ENCODE data around the gene BTBD9. TPM values are rescaled to one million over a fixed set of nuclear protein-coding genes. Genes with fewer than 3 reads are reported as not detected.

BTBD9 gene
- polyA plus RNA-seq, 1 experiment: 5.4 TPM

GRCh38 chr6:38326837-38327236 is 312.9 kb downstream of the BTBD9 start:
- H3K36me3 ChIP-seq (ENCODE audit: control insufficient read depth, insufficient read depth, low read length): no peaks in the 10 kb centered on the region
- no peaks in the 10 kb centered on the region for H3K27me3 ChIP-seq (ENCODE audit: control insufficient read depth, insufficient read depth, low read length)
- ChIA-PET POLR2A (no interaction called here), CTCF (no interaction called here)
- no peak for TF ChIP-seq CTCF (IDR thresholded peaks at IDR 0.05; ENCODE audit: insufficient read depth, low read depth, low read length)
- DNase-seq (ENCODE audit: low read depth): no peak
- H3K4me3 ChIP-seq (ENCODE audit: low read depth, low read length): no peak overlapping the region

DNA sequence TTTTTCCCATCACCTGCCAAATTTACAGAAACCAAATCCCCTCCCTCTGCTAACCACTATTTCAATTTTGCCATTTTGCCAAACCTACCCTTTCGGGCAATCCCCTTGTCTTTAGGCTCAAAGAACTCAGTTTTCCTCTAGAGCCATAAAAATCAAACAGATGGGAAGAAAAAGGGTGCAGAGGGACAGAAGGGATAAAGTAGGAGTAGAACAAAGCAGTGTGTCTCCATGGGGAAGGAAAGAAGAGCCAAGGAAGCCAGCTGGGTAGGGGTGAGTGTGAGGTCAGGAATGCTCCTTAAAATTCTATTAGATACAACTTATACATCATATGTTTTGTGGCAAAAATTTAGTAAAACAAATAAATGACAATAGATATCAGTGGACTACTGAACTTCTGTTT is 316.5 kb downstream of the BTBD9 start:
- TF ChIP-seq CTCF (IDR thresholded peaks at IDR 0.05; ENCODE audit: insufficient read depth, low read depth, low read length): no peak
- no peak for DNase-seq (ENCODE audit: low read depth)
- ChIA-PET POLR2A (no interaction called here), CTCF (no interaction called here)
- no peaks in the 10 kb centered on the region for H3K27me3 ChIP-seq (ENCODE audit: control insufficient read depth, insufficient read depth, low read length)
- no peak overlapping the region for H3K4me3 ChIP-seq (ENCODE audit: low read depth, low read length)
- H3K36me3 ChIP-seq (ENCODE audit: control insufficient read depth, insufficient read depth, low read length): no peaks in the 10 kb centered on the region

- CTCF ChIA-PET: no interaction called here
- TF ChIP-seq CTCF (IDR thresholded peaks at IDR 0.05; ENCODE audit: insufficient read depth, low read depth, low read length): no peak
- DNase-seq (ENCODE audit: low read depth): no peak
- Histone ChIP-seq H3K4me3 (ENCODE audit: low read depth, low read length) (no peak overlapping the region), H3K36me3 (ENCODE audit: control insufficient read depth, insufficient read depth, low read length) (no peaks in the 10 kb centered on the region), H3K27me3 (ENCODE audit: control insufficient read depth, insufficient read depth, low read length) (no peaks in the 10 kb centered on the region)
- POLR2A ChIA-PET: no interaction called here
These were observed 317.6 kb downstream of the BTBD9 start for GRCh38 chr6:38322138-38322537.

DNA sequence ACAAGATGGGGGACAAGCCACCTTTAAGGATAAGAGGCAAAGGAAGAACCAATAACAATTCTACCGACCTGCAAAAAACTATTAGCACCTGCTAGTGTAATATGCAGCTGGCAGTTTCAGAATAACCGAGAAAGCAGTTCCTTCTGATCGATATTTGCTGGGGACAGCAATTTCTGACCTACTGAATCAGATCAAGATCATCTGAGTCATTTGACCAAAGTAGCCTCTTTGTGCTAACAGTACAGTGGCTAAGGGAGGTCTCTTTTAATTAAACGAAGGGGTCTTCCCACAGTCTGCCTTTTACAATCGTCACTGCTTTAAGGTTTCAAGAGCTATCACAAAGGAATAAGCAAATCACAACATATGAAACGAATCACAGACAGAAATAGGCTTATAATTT is 318.9 kb downstream of the BTBD9 start:
- no peak overlapping the region for H3K4me3 ChIP-seq (ENCODE audit: low read depth, low read length)
- TF ChIP-seq CTCF (IDR thresholded peaks at IDR 0.05; ENCODE audit: insufficient read depth, low read depth, low read length): no peak
- no peaks in the 10 kb centered on the region for H3K27me3 ChIP-seq (ENCODE audit: control insufficient read depth, insufficient read depth, low read length)
- ChIA-PET CTCF (interaction anchor here (1.3 kb wide), 1 partner anchor 9 kb away, joined by 3 read pairs; no protein-coding TSS in a partner anchor), POLR2A (no interaction called here)
- H3K36me3 ChIP-seq (ENCODE audit: control insufficient read depth, insufficient read depth, low read length): no peaks in the 10 kb centered on the region
- DNase-seq (ENCODE audit: low read depth): no peak

GRCh38 chr6:38320358-38320757 is 319.4 kb downstream of the BTBD9 start:
- Histone ChIP-seq H3K36me3 (ENCODE audit: control insufficient read depth, insufficient read depth, low read length) (no peaks in the 10 kb centered on the region), H3K27me3 (ENCODE audit: control insufficient read depth, insufficient read depth, low read length) (no peaks in the 10 kb centered on the region), H3K4me3 (ENCODE audit: low read depth, low read length) (no peak overlapping the region)
- ChIA-PET CTCF (interaction anchor here (1.3 kb wide), 1 partner anchor 9 kb away, joined by 3 read pairs; no protein-coding TSS in a partner anchor), POLR2A (no interaction called here)
- TF ChIP-seq CTCF (IDR thresholded peaks at IDR 0.05; ENCODE audit: insufficient read depth, low read depth, low read length): no peak
- no peak for DNase-seq (ENCODE audit: low read depth)

Data from BJ (cell line).